HG02885 (cell line): ENCODE measurements around the gene PHLDB3.

Experiments used
- ATAC-seq: cut with Tn5 transposase; IDR thresholded peaks from one replicate; pipeline ENCODE4 v1.9.1; 2021; ENCODE audit warnings: mild to moderate bottlenecking; ENCODE audit not compliant: unreplicated experiment, poor library complexity

PHLDB3 gene

GRCh38 chr19:43501661-43502418 is 2.7 kb downstream of the PHLDB3 start:
- ATAC-seq: no peak

DNA sequence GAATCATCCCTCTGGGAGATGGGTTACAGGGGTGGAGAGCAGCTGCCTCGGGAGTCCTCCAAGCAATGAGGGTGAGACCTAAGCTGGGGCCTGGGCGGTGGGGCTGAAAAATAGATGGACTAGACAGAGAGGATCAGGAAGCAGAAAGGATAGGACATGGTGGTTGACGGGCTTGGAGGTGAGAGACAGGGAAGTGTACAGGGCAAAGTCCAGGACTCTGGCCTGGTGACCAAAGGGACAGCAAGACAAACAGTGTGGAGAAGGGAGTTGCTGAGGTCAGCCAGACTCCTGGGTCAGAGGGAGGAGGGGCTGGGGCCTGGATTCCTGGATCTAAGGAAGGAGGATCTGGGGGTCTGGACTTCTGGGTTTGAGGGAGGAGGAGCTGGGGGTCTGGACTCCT is 5.5 kb downstream of the PHLDB3 start:
- no peak for ATAC-seq

DNA sequence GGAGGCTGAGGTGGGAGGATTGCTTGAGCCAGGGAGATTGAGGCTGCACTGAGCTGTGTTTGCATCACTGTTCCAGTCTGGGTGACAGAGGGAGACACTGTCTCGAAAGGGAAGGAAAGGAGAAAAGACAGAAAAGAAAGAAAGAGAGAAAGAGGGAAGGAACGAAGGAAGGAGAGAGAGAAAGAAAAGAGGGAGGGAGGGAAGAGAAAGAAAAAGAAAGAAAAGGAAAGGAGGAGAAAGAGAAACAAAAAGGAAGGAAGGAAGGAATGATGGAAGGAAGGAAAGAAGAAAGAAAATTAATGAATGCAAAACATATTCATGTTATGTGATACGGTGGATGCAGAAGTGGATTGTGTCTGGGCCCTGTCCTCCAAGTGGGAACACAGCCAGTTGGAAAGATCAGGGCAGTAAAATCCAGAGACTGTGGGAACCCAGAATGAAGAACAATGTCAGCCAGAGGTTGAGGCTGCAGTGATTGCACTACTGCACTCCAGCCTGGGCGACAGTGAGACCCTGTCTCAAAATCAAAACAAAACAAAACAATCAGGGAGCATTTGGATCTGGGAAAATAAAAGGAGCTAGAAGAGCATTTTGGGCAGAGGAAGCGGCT is 6.2 kb downstream of the PHLDB3 start:
- ATAC-seq: no peak

GRCh38 chr19:43496960-43497359 is 7.6 kb downstream of the PHLDB3 start:
- ATAC-seq: no peak

DNA sequence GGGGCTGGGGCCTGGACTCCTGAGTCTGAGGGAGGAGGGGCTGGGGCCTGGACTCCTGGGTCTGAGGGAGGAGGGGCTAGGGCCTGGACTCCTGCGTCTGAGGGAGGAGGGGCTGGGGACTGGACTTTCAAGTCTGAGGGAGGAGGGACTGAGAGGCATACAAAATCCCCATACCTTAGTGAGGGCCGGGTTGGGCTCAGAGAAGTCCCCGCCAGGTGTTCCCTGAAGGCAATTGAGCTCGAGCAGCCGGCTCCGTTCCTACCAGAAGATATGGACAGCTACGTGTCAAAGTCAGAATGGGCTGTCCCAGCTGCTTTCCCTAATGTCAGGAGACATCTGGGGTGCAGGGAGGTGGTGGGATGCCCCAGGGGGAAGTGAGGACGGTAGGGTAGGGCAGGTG is 9.5 kb downstream of the PHLDB3 start:
- ATAC-seq: no peak

DNA sequence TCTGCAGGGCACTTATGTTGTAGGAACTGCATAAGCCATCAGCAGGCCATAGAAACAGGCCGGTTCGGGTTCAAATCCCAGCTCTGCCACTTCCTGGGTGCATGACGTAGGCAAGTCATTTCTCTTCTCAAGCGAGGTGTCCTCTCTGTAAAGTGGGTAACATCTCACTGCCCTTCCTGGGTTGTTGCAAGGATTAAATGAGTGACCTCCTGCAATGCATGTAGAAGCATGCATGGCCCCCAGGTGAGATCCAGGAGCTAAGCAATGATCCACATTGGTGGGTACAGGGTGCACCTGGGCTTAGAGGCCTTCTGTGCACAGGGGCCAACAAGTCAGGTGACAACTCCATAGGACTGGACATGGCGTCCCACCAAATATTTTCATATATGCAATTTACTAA is 13.8 kb downstream of the PHLDB3 start:
- no peak for ATAC-seq

DNA sequence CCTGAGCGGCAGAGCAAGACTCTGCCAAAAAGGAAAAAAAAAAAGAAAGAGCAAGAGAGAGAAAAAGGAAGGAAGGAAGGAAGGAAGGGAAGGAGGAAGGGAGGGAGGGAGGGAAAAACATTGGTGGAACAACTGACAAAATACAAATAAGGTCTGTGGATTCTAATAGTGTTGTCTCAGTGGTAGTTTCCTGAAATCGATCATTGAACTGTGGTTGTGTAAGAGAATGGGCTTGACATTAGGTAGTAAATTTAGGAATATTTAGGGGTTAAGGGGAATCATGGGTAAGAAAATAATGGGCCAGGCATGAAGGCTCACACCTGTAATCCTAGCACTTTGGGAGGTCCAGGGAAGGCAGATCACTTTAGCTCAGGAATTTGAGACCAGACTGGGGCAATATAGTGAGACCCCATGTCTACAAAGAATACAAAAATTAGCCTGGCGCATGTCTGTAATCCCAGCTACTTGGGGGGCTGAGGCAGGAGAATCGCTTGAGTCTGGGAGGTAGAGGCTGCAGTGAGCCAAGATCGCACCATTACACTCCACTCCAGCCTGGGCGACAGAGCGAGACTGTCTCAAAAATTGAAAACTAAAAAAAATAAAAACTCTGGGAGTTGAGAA is 14.5 kb downstream of the PHLDB3 start:
- ATAC-seq: no peak

- peak; percentile 62 for ATAC-seq
Observed at GRCh38 chr19:43489310-43489709, 15.2 kb downstream of the PHLDB3 start.

GRCh38 chr19:43488179-43488578 is 16.4 kb downstream of the PHLDB3 start:
- no peak for ATAC-seq

- no peak for ATAC-seq
Observed at GRCh38 chr19:43486412-43486811, 18.1 kb downstream of the PHLDB3 start.

DNA sequence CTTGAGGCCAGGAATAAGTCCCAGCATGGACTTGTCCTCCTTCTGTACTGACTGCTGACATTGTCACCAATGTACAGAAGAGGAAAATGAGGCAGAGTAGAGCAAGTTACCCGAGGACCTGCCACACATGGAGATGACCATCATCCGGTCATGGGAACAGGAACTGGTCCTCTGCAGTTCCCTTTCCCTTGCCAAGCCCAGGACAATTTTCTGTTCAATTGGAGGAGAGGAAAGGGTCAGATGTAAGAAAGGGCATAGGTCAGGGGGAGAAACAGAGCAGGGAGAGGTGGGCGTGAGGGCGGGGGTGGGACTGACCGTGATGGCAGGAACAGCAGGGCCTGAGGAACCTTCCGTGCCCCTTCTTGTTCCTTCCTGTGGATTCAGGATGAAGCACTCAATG is 18.6 kb downstream of the PHLDB3 start:
- ATAC-seq: no peak

DNA sequence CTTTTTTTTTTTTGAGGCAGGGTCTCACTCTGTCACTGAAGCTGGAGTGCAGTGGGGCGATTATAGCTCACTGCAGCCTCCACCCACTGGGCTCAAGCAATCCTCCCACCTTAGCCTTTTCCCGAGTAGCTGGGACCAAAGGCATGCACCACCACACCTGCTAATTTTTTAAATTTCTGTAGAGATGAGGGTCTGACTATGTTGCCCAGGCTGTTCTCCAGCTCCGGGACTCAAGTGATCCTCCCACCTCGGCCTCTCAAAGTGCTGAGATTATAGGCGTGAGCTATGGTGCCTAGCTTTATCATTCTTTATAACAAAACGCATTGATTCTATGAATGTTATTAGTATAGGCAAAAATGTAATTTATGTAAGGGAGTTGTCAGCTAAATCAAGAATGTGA is 21.3 kb downstream of the PHLDB3 start:
- no peak for ATAC-seq

GRCh38 chr19:43482193-43482592 is 22.4 kb downstream of the PHLDB3 start:
- ATAC-seq: no peak

GRCh38 chr19:43481701-43482100 is 22.8 kb downstream of the PHLDB3 start:
- ATAC-seq: no peak

GRCh38 chr19:43480574-43480973 is 24.0 kb downstream of the PHLDB3 start:
- ATAC-seq: no peak

DNA sequence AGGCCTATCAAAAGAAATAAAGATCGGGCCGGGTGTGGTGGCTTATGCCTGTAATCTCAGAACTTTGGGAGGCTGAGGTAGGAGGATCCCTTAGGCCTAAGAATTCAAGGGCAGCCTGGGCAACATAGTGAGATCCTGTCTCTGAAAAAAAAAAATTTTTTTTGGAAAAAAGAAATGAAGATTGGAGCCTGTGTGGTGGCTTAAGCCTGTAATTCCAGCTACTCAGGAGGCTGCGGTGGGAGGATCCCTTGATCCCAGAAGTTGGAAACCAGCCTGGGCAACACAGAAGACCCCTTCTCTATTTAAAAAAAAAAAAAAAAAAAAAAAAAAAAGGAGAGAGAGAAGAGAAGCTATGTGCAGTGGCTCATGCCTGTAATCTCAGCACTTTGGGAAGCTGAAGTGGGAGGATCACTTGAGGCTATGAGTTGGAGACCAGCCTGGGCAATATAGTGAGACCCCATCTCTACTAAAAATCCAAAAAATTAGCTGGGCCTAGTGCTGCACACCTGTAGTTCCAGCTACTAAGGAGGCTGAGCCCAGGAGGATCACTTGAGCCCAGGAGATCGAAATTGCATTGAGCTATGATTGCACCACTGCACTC is 24.5 kb downstream of the PHLDB3 start:
- ATAC-seq: no peak

GRCh38 chr19:43479226-43479625 is 25.3 kb downstream of the PHLDB3 start:
- no peak for ATAC-seq

DNA sequence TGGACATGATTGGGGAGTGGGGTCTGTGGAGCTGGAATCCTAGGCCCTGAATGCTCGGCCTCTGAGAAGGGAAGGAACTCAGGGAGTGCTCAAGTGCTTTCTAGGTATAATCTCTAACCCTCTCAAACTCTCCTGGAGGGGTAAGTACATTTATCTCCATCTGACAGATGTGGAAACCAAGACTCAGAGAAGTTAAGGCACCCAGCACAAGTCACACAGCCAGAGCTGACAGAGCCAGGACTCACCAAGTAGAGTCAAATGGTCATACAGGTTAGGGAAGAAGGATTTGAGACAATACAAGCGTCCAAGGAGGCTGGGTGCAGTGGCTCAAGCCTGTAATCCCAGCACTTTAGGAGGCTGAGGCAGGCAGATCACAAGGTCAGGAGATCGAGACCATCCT is 26.2 kb downstream of the PHLDB3 start:
- ATAC-seq: no peak

DNA sequence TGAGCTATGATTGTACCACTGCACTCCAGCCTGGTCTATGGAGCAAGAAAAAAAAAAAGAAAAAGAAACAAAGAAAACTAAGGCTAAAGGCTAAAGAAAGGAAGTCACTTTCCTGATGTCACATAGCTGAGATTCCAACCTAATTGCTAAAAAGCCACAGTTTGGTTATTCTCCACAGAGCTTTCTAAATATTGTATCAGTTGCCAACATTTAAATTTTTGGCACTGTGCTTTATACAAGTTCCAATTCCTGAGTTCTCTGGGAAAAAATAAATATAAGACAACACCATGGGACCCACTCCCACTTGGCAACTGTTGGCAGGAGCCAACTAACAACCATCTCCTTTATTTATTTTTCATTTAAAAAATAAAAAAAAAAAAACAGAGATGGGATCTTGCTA is 27.9 kb downstream of the PHLDB3 start:
- no peak for ATAC-seq

- ATAC-seq: peak; percentile 75
Observed at GRCh38 chr19:43474986-43475705, 29.4 kb downstream of the PHLDB3 start.

- ATAC-seq: no peak
Observed at GRCh38 chr19:43474487-43474886, 30.1 kb downstream of the PHLDB3 start.
